ENCODE measurements around the gene WWC1. TPM values are rescaled to one million over a fixed set of nuclear protein-coding genes. Genes with fewer than 3 reads are reported as not detected.

WWC1 gene
- total RNA-seq, 1 donor from 2014 or later = 87.2 TPM

GRCh38 chr5:168350315-168350714, 58.9 kb downstream of the WWC1 start:
- TF ChIP-seq CTCF (conservative IDR thresholded peaks at IDR 0.05; ENCODE audit: low read depth, low read length) = no peak
- DNase-seq (ENCODE audit: low read depth) = no peak
- no peak overlapping the region for H3K4me3 ChIP-seq (ENCODE audit: low read depth, low read length)

- H3K4me3 ChIP-seq (ENCODE audit: low read depth, low read length) = no peak overlapping the region
- no peak for TF ChIP-seq CTCF (conservative IDR thresholded peaks at IDR 0.05; ENCODE audit: low read depth, low read length)
- DNase-seq (ENCODE audit: low read depth) = no peak
Measured at GRCh38 chr5:168353216-168353957, 61.9 kb downstream of the WWC1 start.

- no peak for DNase-seq (ENCODE audit: low read depth)
- H3K4me3 ChIP-seq (ENCODE audit: low read depth, low read length) = no peak overlapping the region
- TF ChIP-seq CTCF (conservative IDR thresholded peaks at IDR 0.05; ENCODE audit: low read depth, low read length) = no peak
Measured at GRCh38 chr5:168354397-168354796, 63.0 kb downstream of the WWC1 start.

GRCh38 chr5:168356171-168356570, 64.7 kb downstream of the WWC1 start:
- no peak for DNase-seq (ENCODE audit: low read depth)
- no peak for TF ChIP-seq CTCF (conservative IDR thresholded peaks at IDR 0.05; ENCODE audit: low read depth, low read length)
- H3K4me3 ChIP-seq (ENCODE audit: low read depth, low read length) = no peak overlapping the region

GRCh38 chr5:168356592-168356991, 65.1 kb downstream of the WWC1 start:
- no peak overlapping the region for H3K4me3 ChIP-seq (ENCODE audit: low read depth, low read length)
- DNase-seq (ENCODE audit: low read depth) = no peak
- no peak for TF ChIP-seq CTCF (conservative IDR thresholded peaks at IDR 0.05; ENCODE audit: low read depth, low read length)

GRCh38 chr5:168357876-168358275, 66.4 kb downstream of the WWC1 start:
- no peak overlapping the region for H3K4me3 ChIP-seq (ENCODE audit: low read depth, low read length)
- DNase-seq (ENCODE audit: low read depth) = no peak
- no peak for TF ChIP-seq CTCF (conservative IDR thresholded peaks at IDR 0.05; ENCODE audit: low read depth, low read length)

- DNase-seq (ENCODE audit: low read depth) = no peak
- no peak overlapping the region for H3K4me3 ChIP-seq (ENCODE audit: low read depth, low read length)
- TF ChIP-seq CTCF (conservative IDR thresholded peaks at IDR 0.05; ENCODE audit: low read depth, low read length) = no peak
Measured at GRCh38 chr5:168359820-168360460, 68.5 kb downstream of the WWC1 start.
